HT-29 (cell line): ENCODE measurements around the gene CPVL. TPM values are rescaled to one million over a fixed set of nuclear protein-coding genes. Genes with fewer than 3 reads are reported as not detected.

Experiments
- DNase-seq: peaks from one replicate; pipeline ENCODE4 v3.0.0-alpha.2; 2015; ENCODE audit warnings: low spot score
- total RNA-seq: library from RNA; depleted of rRNA; stranded (reverse); fragments of >200 nt; shearing (Covaris generic); gene quantifications from 2 replicates; pipeline ENCODE4 v1.2.3, GENCODE V29; 2014; rRNA removed

The CPVL gene
- total RNA-seq, result 1.8 and 5.3 TPM in 2 replicates

DNA sequence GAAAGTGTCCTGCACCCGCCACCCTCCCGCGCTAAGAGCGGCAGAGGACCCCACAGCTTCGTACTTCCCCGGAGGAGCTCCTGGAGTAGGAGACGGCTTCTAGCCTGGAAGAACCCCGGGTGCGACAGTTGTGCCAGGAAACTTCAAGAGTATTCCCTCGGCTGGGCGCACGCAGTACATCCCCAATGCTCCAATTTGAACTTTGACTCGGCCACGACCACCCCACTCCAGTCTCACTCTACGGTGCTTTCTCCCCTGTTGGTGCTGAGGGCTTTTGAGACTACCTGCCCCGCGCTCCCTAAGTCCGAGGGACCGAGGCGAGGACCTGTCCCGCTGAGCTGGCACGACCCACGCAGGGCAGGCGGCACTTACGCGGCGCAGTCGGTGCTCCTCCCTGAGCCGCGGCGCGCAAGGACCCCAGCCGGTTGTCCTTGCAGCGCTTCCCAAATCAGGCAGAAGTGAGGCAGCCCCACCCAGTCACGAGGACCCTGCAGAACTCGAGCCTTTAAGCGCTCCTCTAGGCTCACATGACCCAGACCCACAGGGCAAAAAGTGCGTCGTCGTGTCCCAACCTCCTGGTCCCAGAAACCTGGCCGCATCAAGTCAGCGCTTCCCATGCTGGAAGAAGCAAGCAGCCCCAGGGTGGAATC, at the start of gene CPVL:
Gene CPVL (minus strand): TSS at position 481 of the 650 bp plus-strand sequence. CDS start 25,476 bp downstream, outside the sequence.
- peak; percentile 21 for DNase-seq

DNA sequence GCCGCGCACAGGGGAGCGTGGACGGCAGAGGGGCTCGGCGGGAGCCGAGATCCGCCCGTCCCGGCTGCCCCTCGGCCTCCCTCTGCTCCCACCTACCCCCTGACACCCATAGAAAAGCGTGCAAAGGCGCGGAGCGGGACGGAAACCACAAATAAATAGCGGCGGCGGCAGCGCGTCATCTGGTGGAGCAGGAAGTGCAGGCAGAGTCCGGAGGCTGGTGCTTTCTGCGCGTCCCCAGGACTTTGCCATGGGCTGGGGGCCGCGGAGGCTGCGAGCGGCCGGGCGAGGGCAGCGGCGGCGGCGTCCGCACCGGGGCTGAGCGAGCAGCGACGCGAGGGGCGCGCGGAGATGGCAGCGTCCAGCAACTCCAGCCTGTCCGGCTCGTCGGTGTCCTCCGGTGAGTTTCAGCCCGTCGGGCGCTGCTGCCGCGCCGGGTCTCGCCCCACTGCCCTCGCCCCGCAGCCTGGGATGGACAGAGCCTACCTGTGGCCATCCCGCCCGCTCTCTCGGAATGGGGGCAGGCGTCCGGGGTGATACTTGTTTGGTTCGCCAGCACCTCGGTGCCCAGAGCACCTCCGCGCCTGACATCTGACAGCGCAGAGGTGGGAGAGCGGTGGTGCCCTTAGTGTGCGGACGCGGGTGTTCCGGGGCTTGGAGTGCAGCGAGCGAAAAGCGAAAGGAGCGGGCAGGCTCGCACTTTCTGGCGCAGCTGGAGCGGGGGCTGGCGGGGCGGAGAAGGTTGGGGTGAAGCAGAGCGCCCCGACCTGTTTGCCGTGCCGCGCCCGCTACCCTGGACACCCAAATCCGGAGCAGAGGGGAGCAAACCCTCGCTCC, 48.5 kb upstream of the CPVL start, which contains the start of gene CHN2:
Gene CHN2 (plus strand): TSS at position 182 of the 834 bp plus-strand sequence.
- peak; percentile 60 for DNase-seq

DNA sequence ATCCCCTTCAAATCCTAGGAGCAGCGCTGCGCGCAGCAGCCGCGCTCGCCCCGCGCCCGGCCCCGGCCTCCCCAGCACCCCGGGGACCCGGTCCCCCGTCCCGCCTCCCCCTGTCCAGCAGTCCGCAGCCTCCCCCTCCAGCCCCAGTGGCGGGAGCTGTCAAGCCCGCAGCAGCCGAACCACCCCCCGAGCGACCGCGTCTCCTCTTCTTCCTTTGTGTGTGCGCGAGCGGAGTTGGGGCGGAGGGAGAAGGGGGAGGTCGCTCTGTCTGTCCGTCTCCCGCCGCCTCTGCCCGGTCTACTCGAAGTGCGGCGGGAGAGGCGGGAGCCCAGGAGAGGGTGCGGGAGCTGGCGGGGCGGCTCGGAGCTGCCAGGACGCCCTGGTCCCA, 47.9 kb upstream of the CPVL start:
- DNase-seq, result no peak

DNA sequence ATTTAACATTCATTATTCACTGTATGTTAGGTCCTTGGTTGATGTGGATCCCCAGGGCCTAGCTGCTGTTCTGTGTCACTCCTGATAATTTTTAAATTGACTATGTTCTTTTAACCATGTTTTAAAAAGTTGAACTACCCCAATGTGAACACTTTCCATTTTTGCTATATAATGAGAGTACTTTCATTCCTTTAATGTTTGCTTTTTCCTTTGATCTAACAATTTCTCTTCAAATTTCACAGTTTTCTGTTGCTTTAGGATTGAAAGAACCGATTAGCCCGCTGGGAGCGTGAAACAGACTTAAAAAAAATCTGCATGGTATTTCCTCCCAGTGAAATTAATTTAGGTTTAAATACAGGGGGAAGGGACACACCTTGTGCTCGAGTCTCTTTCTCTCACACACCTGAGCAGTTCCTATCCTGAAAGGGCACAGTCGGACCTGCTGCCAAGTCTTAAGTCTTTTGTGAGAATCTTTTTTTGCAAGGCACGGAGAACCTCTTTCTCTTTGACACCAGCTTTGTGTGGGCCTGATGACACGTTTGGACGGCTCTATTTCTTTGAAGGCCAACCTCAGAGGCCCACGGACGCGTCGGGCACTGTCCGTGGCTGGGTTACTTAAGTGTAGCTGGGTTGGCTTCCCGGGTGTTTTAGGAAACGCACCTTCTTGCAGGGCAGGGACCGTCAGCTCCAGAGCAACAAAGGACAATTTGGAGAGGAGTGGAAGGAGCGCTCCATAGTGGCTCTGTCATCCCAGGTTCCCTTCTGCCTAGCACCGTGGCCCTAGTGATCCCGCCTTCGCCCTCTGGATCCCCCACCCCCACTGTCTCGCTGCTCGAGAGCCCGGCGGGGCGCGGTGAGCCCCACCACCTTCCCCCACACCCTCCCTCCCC, 47.2 kb upstream of the CPVL start:
- no peak for DNase-seq

DNA sequence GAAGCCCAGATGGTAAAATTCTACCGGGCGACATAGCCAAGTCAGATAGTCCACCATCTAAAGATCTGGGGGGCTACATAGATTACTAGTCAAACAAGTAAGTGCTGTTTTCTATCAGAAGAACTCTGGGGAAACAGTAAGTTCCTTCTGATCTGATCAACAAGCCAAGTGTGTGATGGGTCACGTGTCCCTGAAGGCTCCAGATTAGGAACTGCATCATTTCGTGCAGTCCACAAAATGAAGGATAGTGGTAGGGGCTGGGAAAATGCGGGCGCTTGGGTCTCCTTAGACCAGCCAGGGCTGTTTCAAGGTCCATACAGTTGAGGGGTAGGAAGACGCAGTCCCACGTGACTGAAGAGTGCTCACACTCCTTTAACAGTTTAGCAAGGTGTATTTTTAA, 46.5 kb upstream of the CPVL start:
- no peak for DNase-seq

DNA sequence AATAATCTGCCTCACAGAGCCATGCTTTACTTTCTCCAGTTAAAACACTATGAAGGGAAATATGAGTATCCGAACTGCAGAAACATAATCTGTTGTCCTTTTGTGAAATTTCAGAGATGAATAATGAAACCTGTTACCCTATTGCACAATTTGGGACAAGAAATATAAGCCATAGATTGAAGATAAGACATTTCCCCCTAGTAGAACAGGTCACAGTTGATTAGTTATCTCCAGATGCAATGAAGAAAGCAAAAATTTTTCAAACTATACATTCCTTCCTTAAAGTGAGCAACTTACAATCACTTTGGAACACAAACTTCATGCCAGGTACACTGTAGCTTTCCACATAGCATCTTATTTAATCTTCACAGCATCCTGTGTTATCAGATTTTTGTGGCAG, 46.0 kb upstream of the CPVL start:
- DNase-seq, result no peak

DNA sequence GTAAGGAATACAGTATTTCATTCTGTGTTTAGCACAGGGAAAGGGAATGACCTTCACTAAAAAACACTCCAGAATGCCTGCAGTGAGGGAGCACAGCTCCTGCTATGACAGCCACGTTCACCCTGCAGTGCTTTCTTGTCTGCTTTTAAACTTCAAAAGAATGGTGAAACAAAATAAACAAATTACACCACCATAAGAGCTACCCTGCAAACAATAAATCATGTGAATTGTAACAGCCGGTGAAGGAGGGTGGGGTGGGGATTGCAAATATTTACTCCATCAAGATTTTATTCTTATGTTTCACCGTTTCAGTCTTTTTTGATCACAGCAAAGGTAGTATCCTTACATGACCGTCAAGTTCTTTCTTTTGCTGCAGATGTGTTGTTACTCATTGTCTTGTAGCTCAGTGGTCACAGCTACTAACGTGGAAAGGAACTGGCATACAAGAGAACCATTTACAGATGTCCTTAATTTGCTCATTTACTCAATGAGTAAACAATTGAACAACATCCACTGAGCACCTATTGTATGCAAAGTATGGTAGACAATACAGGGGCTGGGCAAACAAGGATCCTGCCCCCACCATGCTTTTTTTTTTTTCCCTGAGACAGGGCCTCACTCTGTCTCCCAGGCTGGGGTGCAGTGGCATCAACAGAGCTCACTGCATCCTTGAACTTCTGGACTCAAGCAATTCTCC, 44.2 kb upstream of the CPVL start:
- no peak for DNase-seq

DNA sequence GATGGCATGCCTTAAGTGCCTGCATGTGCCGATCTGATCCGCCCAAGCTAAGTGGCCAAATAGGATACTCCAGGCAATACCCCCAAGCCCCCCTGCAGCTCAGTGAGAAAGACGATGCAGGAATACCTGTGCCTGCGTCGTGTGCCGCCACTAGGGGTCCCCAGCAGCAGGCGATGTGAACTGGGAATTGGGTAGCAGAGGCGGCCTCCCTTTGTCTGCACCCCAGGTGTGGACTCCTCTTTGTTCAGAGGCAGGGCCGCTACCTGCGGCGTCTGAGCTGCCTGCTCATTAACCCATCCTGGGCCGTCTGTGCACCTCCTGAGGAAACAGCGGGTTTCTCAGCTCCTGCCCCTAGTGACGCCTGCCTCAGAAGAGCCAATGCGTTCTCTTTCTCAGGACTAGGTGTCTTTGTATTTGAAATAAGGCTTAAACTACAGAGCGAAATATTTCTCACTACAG, 43.4 kb upstream of the CPVL start:
- peak; percentile 79 for DNase-seq

DNA sequence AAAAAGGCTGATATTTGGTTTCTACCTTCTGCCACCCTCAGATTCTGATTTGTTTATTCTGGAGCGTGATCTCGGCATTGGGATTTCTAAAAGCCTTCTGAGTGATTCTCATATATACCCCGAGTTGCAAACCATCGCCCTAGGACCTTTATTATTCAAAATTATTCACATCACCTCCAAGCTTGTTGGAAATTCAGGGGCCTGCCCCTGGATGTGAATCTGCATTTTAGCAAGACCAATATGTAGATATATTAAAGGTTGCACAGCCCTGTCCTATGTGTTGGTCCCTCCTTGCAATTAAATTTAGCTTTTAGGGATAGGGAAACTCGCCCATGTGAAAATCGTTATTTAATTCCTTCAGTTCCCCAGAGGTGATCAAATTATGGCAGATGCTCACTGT, 39.3 kb upstream of the CPVL start:
- no peak for DNase-seq

DNA sequence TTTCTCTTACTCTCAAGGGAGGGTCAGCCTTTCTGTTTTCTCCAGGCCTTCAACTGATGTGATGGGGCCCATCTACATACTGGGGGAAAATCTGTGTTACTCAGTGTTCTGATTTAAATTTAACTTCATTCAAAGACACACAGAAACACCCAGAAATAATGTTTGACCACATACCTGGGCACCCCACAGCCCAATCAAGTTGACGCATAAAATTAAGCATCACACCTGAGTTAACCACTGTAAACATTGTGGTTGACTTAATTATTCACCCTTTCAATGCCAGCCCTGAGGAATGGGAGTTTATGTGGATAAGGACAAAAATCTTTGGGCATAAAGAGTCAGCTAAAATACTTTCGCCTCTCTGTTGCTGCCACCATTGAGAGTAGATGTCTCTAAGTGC, 38.3 kb upstream of the CPVL start:
- DNase-seq, result no peak

DNA sequence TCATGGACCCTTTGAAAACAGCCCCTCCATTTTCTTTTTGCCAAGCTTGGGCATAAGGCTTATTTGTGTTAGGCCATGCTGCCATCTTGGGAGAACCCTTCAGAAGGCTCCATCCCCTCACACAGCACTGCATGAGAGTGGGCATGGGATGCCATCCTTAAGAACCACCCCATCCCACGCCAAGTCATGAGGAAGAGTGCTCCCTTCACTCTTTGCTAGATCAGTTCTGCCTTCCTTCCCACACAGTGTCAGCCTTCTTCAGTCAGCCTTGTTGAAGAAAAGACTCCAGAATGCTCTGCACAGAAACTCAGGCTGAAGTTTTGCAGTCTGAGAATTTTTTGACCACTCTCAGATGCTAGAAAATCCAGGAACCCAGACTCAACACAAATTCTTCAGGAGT, 32.8 kb upstream of the CPVL start:
- no peak for DNase-seq

DNA sequence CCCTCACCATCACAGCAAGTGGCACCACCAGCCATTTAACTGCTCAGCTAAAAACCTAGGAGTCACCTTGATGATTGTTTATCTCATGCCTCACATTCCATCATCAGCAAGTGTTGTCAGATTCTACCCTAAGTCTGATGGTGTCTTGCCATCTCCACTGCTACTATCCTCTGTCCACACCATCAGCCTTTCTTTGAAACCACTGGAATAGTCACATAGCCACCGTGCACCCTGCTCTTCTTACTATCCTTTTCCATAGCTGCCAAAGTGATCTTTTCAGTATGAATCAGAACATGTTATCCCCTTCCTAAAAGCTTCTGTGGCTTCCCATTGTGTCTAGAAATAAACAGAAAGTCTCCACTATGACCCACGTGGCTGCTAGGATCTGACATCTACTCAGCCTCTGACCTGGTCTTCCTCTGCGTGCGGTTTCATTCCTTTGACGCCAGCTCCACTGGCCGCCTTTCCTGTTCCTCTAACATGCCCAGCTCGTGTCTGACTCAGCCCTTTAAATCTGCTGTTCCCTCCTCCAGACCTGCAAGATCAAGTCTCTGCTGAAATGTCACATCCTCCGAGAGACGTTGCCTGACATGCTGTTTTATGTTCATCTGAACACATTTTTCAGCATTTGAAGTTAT, 31.7 kb upstream of the CPVL start:
- DNase-seq, result peak; percentile 66

DNA sequence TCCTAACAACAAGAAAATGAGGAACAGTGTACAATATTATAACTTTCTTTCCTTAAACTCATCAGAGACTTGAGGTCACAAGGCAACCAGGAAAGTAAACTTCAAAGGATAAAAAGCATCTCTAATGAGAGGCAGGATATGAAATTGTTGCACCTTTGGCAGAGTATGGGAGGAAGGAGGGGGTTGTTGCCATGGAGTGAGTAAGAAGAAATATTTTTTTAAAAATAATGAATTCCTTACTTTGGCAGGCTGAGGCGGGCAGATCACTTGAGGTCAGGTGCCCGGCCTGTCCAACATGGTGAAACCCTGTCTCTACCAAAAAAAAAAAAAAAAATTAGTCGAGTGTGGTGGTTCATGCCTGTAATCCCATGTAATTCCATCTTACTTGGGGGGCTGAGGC, 27.1 kb upstream of the CPVL start:
- DNase-seq, result no peak

DNA sequence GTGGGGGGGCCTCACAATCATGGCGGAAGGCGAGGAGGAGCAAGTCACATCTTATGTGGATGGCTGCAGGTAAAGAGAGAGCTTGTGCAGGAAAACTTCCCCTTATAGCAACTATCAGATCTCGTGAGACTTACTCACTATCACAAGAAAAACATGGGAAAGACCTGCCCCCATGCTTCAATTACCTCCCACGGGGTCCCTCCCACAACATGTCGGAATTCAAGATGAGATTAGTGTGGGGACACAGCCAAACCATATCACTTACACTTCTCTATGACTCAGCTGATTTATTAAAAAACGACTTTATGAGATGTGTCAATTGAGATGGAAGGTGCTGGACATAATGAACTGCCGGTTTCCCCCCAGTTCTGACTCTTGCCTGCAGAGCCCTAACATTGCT, 24.4 kb upstream of the CPVL start:
- no peak for DNase-seq

DNA sequence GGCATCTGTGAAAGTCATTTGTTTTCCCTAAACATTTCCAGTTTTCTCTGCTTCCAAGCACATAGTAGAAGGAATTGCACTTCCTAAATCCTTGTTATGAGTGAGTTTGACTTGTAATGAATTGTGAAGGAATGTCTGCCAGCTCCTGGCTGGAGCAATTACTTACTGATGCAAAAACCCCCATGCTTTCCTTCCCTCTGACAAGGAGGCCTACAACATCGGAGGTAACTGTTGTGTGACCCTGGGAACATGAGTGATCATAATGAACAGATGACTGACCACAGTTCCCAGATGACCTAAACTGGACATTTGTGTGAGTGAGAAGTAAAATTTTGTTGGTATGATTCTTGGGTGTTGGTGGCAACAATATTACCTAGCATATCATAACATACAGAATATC, 21.4 kb upstream of the CPVL start:
- no peak for DNase-seq

DNA sequence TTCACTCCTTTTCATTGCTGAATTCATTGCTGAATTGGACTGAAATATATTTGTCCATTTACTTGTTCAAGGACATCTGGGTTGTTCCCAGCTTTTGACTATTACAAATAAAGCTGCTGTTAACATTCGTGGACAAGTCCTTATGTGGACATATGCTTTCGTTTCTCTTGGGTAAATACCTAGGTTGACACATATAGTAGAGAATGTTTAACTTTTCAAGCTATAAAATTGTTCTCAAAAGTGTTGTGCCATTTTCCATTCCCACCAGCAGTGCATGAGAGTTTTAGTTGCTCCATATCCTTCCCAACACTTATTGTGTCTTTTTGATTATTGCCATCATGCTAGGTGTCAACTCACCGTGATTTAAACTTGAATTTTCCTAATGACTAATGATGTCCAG, 17.5 kb upstream of the CPVL start:
- DNase-seq, result no peak

DNA sequence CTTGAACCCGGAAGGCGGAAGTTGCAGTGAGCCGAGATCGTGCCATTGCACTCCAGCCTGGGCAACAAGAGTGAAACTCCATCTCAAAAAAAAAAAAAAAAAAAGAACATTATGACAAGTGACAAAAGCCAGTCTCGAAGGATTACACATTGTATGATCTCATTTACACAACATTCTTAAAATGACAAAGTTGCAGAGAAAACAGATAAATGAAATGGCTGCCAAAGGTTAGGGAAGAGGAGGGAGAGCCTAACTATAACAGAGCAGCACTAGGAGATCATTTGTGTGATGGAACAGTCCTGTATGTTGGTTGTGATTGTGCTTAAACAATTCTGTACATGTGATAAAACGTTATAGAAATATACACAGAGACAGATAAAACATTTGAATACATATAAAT, 16.2 kb upstream of the CPVL start:
- no peak for DNase-seq

DNA sequence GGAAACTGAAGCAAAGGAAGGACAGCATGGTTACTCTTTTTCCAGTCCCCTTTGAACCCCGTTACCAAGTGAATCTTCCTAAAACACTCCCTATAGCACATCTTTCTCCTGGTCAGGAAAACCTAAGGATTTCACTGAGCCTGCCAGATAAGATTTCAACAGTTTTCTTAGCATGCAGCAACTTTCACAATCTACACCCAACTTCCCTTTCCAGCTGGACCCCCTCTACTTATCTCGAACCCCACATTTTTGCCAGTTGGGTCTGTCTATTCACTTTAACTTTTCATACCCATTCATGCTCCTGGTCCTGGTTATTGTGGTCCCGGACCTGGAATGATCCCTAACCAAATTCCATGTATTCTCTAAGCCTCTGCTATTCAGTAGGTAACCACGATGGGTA, 14.9 kb upstream of the CPVL start:
- DNase-seq, result no peak

DNA sequence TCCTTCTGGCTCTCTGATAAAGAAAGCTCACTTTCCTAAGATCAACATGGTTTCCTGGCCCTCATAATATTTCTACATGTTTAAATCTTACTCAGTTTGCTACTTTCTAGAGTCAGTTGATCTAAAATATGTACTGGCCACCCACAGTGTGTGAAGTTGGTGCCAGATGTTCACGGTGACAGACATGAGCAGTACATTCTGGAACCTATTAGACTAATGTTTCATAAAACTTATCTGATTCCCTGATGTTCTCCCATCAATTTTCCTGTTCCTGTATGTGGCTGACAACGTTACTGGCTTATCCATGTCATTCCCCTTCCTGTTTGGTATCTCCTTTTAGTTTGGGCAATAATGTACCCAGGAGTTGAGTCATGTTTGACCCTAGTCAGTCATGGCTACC, 13.7 kb upstream of the CPVL start:
- DNase-seq, result no peak

DNA sequence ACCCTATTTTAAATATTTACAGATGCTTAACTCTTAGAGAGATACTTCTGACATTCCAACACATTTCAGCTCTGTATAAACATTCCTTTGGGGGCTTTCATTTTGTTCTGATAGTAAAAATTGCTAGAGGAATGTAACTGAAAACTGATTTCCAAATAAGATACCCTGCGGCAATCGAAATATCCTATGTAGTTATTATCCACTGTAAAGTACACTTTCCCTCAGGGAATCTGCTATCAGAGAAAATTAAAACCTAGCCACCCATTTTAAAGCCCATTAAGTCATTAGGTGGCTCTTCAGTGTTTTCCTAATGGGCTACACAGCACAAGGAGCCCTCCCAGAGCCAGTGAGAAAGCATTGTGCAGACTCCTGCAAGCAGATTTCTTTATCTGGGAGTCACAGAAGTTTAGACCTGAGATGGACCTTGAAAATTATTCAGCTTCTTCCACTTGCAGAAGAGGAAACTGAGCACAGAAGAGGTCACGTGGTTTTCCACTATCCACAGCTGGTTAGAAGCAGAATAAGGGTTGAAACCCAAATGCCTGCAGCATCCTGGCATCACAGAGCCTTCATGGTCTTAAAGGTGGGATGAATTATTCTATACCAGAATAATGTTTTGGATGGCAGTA, 12.6 kb upstream of the CPVL start:
- no peak for DNase-seq
